ENCODE measurements around the gene BCKDK. TPM values are rescaled to one million over a fixed set of nuclear protein-coding genes. Genes with fewer than 3 reads are reported as not detected.

Gene BCKDK
- 29.8 TPM for total RNA-seq

DNA sequence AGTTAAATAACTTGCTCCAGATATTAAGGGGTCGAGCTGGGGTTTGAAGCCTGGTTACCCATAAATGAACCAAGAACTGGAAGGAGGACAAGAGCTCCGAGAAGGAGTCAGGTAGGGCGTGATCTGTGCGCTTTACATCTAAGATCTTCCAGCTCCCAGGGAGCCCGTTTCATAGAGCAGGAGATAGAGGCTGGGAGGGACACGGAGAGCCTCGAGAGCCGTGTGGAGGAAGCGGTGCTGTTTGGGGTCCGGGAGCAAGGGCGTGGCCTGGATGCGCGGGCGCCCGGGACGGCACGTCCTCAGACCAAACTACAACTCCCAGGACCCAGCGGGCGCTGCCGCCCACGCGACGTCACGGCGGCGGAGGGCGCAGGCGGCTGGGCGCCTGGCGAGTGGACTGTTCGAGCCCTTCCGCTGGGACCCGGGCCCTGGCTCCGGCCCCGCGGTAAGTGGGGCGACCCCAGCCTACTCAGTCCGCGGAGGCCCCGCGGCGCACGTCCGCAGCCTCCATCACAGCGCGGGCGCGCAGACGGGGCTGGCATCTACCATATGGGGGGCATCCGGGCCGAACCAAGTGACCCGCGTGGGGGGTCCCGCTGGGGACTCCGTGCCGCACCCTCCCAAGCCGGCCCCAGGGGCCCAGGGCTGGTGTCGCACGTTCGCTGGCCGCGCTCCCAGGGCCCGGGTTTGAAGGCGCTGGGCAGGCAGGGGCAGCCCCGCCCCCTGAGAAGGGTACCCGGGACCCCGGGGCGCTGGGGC is at the start of gene BCKDK:
TSS of gene BCKDK (plus strand) at position 352 of the 759 bp plus-strand sequence. CDS start 838 bp downstream, outside the sequence.
- peak; percentile 69 for DNase-seq (ENCODE audit: low spot score)

DNA sequence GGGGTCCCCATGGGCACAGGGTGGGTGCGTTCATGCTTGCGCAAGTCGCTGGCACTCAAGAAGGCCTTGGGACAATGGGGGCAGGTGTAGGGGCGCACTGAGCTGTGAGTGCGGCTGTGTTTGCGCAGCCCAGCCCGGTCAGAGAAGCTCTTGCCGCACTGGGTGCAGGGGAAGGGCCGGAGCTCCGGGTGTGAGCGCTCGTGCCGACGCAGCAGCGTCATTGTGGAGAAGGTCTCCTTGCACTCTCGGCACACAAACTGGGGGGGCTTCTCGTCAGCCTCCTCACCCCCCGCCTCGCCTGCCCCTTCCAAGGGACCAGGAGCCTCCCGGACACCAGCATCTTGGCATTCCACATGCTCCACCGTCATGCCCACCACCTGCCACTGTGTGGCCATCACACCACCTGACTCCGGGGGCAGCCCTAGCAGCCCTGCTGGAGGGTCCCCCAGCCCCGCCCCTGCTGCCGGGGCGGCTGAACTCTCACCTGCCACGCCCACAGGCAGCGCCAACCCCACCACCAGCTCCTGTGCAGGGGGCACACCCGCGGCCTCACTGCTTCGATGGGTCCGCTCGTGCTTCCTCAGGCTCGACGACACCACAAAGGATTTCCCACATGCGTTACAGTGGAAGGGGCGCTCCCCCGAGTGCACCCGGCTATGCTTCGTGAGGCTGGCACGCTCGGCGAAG is 46.9 kb upstream of the BCKDK start:
- no peak for DNase-seq (ENCODE audit: low spot score)

DNA sequence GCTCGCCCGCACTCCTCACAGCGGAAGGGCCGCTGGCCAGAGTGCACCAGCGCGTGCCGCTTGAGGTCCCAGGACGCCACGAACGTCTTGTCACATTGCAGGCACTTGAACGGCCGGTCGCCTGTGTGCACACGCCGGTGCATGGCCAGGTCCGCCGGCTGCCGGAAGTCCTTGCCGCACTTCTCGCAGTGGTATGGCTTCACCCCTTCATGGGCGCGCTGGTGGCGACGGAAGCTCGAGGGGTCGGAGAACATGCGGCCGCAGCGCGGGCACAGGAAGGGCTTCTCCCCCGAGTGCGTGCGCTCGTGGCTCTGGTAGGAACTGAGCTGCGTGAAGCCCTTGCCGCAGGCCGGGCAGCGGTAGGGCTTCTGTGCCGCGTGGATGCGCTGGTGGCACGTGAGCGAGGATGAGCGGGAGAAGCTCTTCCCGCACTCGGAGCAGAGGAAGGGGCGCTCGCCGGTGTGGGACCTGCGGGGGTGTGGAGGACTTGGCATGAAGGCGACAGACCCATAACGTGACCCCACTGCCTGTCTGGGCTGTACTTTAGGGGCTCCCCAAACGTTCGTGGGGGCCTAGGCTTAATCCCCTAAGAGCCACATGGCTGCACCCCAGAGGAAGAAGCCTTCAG is 46.3 kb upstream of the BCKDK start:
- DNase-seq (ENCODE audit: low spot score), result no peak

DNA sequence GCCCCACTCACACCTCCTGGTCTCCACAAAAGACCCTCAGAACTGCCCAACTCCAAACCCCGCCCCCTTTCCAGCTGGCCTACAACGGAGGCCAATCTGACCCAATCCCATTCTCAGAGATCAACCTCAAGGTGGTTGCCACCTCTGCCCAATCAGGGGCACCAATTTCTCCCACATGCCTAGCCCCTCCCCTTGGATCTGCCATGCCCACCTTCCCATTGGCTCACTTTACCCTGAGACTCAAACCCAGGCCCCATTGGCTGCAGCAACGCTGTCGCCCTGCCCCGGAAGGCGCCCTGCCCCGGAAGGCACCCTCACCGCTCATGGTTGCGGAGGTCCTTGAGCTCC is 44.7 kb upstream of the BCKDK start:
- DNase-seq (ENCODE audit: low spot score), result no peak

DNA sequence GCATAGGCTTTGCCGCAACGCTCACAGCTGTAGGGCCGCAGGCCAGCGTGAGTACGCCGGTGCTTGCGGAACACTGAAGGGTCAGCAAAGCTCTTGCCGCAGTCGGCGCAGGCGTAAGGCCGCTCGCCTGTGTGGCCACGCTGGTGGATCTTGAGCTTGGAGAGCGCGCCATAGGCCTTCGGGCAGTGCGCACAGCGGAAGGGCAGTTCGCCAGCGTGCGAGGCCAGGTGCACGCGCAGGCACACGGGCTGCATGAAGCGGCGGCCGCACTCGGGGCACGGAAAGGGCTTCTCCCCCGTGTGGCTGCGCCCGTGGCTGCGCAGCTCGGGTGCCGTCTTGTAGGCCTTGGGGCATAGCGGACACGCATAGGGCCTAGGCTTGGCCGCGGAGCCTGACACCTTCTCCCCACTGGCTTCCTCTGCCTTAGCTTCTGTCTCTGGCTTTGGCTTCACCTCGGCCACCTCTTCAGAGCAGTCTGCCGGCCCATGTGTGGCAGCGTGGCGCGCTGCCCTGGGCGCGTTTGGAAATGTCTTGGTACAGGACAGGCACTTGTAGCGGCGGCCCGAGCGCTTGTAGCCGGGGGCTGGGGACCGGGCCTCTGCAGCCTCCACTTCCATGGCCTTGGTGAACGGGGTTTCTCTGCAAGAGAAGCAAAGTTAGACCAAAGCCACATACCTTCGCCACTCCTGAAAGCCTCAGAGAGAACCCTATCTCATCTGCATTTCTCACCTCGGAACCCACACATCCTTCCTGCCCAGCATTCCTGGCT is 44.2 kb upstream of the BCKDK start:
- no peak for DNase-seq (ENCODE audit: low spot score)

DNA sequence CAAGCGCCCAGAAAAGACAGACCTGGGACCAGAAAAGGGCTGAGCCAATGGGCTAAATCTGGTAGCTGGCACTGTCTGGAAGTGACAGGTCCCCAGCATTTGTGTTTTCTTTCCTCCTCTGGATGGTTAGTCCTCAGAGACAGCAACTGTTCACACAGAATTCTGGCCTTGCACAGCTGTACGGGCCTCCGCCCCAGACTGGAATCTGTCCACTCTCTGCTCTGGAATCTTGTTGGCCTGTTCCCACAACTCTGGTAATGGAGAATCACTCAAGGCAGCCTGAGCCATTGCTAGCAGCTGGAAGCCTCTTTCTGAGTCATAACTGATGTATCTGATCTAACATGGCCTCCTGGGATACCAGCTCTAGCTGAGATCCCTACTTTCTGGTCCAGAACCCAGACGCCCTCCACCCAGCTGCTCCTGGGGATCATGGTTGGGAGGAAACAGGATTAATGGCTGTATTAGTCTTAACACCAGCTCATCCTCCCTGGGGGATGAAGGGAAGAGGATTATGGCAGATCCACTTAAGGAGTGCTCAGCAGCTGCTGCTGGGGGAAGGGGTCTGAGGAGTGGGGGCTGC is 43.2 kb upstream of the BCKDK start:
- no peak for DNase-seq (ENCODE audit: low spot score)

DNA sequence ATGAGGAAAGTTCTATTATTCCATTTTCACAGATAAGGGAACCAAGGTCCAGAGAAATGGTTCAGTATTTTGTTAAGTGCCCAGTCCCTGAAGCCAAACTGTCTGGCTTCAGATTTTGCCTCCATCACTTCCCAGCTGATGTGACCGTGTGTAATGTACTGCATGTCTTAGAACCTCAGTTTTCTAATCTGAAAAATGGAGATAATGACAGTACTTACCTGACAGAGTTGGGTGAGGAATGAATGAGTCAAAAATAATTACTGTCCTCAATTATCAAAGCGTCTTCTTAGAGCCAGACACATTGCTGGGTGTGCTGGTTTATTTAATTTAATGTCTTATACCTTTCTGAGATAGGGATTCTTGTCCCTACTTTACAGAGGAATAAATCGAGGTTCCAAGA is 40.8 kb upstream of the BCKDK start:
- DNase-seq (ENCODE audit: low spot score), result no peak

DNA sequence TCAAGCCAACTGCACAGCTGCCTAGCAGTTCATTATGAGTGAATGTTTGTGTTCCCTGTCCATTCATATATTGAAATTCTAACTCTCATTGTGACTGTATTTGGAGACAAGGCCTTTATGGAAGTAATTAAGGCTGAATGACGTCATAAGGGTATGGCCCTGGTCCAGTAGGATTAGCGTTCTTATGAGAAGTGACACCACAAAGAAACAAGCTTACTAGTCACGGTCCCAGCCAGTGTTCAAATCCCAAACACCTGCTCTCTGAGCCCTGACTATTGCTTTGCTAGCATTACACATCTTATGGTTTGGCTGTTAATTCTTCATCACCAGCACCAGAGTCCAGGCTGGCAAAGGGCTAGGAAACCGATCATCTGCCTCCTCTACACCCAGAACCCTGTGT is 36.3 kb upstream of the BCKDK start:
- no peak for DNase-seq (ENCODE audit: low spot score)

DNA sequence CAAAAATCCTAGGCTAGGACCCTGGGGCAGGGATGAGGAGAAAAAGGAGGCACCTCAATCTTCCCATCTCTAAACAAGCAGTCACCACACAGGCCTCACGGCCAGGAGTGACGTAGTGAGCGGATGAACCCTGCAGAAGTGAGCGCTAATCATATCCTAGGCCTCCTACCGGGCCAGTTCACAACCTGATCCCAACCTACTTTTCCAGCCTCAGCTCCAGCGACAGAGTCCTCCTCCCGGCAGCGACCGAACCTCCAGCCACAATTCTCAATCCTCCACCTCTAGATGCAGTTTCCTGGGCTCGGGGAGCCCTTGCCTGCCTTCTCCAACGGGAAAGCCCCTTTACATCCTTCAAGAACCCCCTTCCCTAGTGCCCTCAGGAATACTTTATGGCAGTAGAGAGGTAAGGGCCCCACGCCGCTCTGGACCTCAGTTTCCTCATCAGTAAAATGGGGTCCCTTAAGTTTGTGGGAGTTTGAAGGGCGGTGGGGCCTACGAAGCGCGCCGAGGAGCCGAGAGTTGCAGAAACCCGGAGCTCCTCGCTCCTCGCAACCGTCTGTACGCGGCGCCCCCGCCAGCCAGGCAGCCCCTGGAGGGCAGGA is 35.5 kb upstream of the BCKDK start:
- no peak for DNase-seq (ENCODE audit: low spot score)

DNA sequence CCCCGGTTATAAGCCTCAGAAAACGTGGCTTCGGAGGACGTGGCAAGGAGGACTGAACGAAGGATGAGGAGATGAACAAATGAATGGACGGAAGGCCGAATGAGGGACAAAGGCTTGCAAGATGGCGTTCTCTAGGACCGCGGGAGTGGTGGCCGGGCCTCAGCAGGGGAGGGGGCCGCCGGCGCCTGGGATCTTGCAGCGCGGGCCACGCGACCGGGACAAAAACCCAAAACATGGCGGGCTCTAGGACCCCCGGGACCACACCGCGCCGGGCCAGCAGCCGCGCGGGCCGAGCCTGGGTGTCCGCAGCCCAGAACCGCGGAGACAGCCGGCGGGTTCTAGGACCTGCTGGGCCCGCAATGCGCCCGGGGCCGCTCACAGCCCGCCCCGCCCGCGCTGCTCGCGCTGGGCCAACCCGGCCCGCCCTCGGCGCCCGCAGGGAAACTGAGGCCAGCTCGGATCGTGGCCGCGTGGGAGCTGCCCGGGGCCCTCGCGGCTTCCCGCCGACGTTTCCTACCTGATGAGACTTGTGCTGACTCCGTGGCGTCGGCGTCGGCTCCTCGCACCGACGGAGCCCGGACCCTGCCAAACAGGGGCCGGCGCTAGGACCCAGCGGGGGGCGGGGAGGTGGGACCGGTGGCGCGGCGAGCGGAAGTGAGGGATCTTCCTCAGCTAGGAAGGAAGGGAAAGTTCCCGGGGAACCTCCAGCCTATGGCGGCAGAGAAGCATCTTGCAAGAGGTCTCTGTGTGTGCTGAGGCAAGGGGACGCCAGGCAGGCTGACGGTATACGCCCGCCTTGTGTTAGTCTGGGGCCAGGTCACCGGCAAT is 34.8 kb upstream of the BCKDK start:
- peak; percentile 91 for DNase-seq (ENCODE audit: low spot score)

DNA sequence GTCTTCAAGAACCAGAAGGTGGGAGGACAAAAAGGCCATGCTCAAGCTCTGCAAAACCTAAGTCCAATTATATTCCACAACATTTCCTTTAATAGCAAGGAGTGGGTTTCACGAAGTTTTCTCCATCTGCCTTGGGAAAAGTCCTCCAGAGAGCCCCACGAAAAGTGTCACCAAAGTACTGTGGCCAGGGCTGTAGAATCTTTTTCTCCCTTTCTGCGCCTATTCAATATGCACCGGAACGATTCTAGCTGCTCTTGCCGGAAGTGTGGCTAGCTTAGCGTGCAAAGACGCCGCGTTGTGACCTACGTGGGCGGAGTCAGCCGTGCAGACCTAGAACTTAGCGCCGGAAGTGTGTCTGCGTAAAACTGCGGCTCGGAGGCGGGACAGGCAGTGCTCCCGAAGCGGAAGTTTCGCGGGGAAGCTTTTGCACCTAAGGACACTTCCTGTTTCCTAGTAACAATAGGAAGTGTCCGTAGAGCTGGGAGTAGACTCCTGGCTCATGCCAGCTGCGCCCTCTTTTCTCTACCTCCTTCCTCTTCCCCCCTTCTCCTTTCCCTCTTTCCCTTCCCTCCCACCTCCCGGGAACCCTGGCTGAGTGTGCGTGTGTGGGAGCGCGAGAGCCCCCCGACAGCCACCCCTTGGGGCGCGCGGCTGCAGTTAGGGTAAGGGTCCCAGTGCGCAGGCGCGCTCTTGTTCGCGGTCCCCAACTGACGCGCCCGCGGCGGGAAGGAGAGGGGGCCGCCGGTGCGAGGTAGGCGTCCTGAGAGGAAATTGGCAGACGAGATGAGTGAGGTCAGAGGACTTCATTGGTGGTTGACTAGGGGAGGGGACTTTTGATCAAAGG is 34.0 kb upstream of the BCKDK start, which contains the start of the genes ZNF646 and ZNF668:
TSS of gene ZNF646 (plus strand) at position 453 of the 844 bp plus-strand sequence. CDS start 1,903 bp downstream, outside the sequence.
TSS of gene ZNF668 (minus strand) at position 271 of the 844 bp plus-strand sequence. CDS start 9,781 bp downstream, outside the sequence.
- DNase-seq (ENCODE audit: low spot score), result peak; percentile 99

DNA sequence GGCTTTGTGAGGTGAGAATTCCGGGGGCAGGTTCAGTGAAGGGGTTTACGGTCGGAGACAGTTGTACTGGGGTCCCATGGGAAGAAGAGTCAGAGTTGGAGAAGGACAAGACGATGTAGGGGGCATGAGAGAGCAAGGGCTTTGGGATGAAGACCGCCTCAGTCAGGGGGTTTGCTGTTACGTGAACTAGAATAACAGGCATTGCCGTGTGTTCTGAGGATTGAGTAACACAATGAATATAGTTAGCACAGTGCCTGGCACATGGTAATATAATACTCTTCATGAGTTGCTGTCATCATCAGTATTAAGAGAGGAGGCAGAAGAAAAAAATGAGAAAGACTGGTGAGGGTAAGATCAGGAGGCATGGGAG is 33.4 kb upstream of the BCKDK start:
- no peak for DNase-seq (ENCODE audit: low spot score)

DNA sequence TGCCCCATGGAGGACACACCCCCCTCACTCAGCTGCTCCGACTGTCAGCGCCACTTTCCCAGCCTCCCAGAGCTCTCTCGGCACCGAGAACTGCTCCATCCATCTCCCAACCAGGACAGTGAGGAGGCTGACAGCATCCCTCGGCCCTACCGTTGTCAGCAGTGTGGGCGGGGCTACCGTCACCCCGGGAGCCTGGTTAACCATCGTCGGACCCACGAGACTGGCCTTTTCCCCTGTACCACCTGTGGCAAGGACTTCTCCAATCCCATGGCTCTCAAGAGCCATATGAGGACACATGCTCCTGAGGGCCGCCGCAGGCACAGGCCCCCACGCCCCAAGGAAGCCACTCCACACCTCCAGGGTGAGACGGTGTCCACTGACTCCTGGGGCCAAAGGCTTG is 31.9 kb upstream of the BCKDK start:
- DNase-seq (ENCODE audit: low spot score), result no peak

DNA sequence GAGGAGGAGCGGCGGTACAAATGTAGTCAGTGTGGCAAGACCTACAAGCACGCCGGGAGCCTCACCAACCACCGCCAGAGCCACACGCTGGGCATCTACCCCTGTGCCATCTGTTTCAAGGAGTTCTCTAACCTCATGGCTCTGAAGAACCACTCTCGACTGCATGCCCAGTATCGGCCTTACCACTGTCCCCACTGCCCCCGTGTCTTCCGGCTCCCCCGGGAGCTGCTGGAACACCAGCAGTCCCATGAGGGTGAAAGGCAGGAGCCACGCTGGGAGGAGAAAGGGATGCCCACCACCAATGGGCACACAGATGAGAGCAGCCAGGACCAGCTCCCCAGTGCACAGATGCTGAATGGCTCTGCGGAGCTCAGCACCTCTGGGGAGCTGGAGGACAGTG is 31.2 kb upstream of the BCKDK start:
- DNase-seq (ENCODE audit: low spot score), result no peak

DNA sequence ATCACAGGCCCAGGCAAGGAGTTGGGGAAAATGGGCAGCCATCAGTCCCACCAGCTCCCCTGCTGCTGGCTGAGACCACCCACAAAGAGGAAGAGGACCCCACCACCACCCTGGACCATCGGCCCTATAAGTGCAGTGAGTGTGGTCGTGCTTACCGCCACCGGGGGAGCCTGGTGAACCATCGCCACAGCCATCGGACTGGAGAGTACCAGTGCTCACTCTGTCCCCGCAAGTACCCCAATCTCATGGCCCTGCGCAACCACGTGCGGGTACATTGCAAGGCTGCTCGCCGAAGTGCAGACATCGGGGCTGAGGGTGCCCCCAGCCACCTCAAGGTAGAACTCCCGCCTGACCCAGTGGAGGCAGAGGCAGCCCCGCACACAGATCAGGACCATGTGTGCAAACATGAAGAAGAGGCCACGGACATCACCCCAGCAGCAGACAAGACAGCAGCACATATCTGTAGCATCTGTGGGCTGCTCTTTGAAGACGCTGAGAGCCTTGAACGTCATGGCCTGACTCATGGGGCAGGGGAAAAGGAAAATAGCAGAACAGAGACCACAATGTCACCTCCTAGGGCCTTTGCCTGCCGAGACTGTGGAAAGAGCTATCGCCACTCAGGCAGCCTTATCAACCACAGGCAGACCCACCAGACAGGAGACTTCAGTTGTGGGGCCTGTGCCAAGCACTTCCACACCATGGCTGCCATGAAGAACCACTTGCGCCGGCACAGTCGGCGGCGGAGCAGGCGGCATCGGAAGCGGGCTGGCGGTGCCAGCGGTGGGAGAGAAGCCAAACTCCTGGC is 30.4 kb upstream of the BCKDK start:
- DNase-seq (ENCODE audit: low spot score), result no peak

DNA sequence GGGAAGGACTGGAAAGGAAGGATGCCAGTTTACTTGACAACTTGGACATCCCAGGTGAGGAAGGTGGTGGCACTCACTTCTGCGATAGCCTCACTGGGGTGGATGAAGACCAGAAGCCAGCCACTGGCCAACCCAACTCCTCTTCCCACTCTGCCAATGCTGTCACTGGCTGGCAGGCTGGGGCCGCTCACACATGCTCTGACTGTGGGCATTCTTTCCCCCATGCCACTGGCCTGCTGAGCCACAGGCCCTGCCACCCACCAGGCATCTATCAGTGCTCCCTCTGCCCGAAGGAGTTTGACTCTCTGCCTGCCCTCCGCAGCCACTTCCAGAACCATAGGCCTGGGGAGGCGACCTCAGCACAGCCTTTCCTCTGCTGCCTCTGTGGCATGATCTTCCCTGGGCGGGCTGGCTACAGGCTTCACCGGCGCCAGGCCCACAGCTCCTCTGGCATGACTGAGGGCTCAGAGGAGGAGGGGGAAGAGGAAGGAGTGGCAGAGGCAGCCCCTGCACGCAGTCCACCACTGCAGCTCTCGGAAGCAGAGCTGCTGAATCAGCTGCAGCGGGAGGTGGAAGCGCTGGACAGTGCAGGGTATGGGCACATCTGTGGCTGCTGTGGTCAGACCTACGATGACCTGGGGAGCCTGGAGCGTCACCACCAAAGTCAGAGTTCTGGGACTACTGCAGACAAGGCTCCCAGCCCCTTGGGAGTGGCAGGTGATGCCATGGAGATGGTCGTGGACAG is 29.4 kb upstream of the BCKDK start:
- no peak for DNase-seq (ENCODE audit: low spot score)

DNA sequence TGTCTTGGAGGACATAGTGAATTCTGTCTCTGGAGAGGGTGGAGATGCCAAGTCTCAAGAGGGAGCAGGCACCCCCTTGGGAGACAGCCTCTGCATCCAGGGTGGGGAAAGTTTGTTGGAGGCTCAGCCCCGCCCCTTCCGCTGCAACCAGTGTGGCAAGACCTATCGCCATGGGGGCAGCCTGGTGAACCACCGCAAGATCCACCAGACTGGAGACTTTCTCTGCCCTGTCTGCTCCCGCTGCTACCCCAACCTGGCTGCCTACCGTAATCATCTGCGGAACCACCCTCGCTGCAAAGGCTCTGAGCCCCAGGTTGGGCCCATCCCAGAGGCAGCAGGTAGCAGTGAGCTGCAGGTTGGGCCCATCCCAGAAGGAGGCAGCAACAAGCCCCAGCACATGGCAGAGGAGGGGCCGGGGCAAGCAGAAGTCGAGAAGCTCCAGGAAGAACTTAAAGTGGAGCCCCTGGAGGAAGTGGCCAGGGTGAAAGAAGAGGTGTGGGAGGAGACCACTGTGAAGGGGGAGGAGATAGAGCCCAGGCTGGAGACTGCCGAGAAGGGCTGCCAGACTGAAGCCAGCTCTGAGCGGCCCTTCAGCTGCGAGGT is 28.7 kb upstream of the BCKDK start:
- DNase-seq (ENCODE audit: low spot score), result no peak
